Measurements from ENCODE around the gene CPSF3.
A peak's percentile ranks its signal among the peaks of the same experiment; 100 is the strongest.
"Not testable (repeated sequence)": the region's sequence is repeated elsewhere in the genome, so short reads cannot be mapped to it uniquely, and the experiment has no call there.

Gene CPSF3

GRCh38 chr2:9472511-9472910 lies 49.1 kb downstream of the CPSF3 start:
- no peak for DNase-seq

- no peak for DNase-seq
Observed at GRCh38 chr2:9473308-9473984, 50.0 kb downstream of the CPSF3 start.

GRCh38 chr2:9473985-9474360 lies 50.5 kb downstream of the CPSF3 start:
- DNase-seq: no peak

- DNase-seq: peak; percentile 31
Observed at GRCh38 chr2:9474361-9475057, 51.1 kb downstream of the CPSF3 start, which contains the start of gene IAH1. Gene IAH1, plus strand, starts transcription at chr2:9474551. Its CDS starts 16 bp downstream, at chr2:9474567.

- no peak for DNase-seq
Observed at GRCh38 chr2:9477914-9478313, 54.5 kb downstream of the CPSF3 start.

- no peak for DNase-seq
Observed at GRCh38 chr2:9478526-9478925, 55.1 kb downstream of the CPSF3 start.

GRCh38 chr2:9480157-9480556 lies 56.7 kb downstream of the CPSF3 start:
- no peak for DNase-seq

GRCh38 chr2:9483107-9483506 lies 59.7 kb downstream of the CPSF3 start:
- no peak for DNase-seq

GRCh38 chr2:9484533-9484932 lies 61.1 kb downstream of the CPSF3 start:
- no peak for DNase-seq

- DNase-seq: no peak
Observed at GRCh38 chr2:9488583-9489547, 65.4 kb downstream of the CPSF3 start.

GRCh38 chr2:9490789-9491188 lies 67.3 kb downstream of the CPSF3 start:
- DNase-seq: no peak

GRCh38 chr2:9492927-9493326 lies 69.5 kb downstream of the CPSF3 start:
- no peak for DNase-seq

GRCh38 chr2:9493478-9493877 lies 70.0 kb downstream of the CPSF3 start:
- no peak for DNase-seq

GRCh38 chr2:9494081-9494480 lies 70.6 kb downstream of the CPSF3 start:
- no peak for DNase-seq

GRCh38 chr2:9497017-9497416 lies 73.6 kb downstream of the CPSF3 start:
- DNase-seq: no peak

- DNase-seq: no peak
Observed at GRCh38 chr2:9498210-9498609, 74.8 kb downstream of the CPSF3 start.

- peak; percentile 53 for DNase-seq
Observed at GRCh38 chr2:9508931-9509330, 85.5 kb downstream of the CPSF3 start.

GRCh38 chr2:9513946-9514345 lies 90.5 kb downstream of the CPSF3 start:
- not testable (repeated sequence) for DNase-seq

- DNase-seq: no peak
Observed at GRCh38 chr2:9517118-9517782, 93.8 kb downstream of the CPSF3 start.

- DNase-seq: no peak
Observed at GRCh38 chr2:9518163-9518562, 94.7 kb downstream of the CPSF3 start.

- DNase-seq: no peak
Observed at GRCh38 chr2:9518780-9519179, 95.3 kb downstream of the CPSF3 start.

- DNase-seq: no peak
Observed at GRCh38 chr2:9519250-9519649, 95.8 kb downstream of the CPSF3 start.
